Chondrocyte (in vitro differentiated cells): ENCODE results near the gene GRID2. TPM values are rescaled to one million over a fixed set of nuclear protein-coding genes. Genes with fewer than 3 reads are reported as not detected.

ENCODE experiments used
- DNase-seq: peaks from one replicate; pipeline ENCODE4 v3.0.0; 2021; ENCODE audit warnings: mixed read lengths, low spot score
- H3K27ac Mint-ChIP-seq: one replicate; pipeline ENCODE4 v1.8.0; 2021; ENCODE audit warnings: mild to moderate bottlenecking, moderate library complexity, mixed read lengths; ENCODE audit not compliant: unreplicated experiment
- H3K27me3 Mint-ChIP-seq: 2 replicates; pipeline ENCODE4 v1.8.0; 2021; ENCODE audit warnings: low read depth, mixed read lengths
- H3K36me3 Mint-ChIP-seq: 2 replicates; pipeline ENCODE4 v1.8.0; 2021; ENCODE audit warnings: low read depth, mixed read lengths
- H3K4me1 Mint-ChIP-seq: 2 replicates; pipeline ENCODE4 v1.8.0; 2021; ENCODE audit warnings: low read depth, mild to moderate bottlenecking, mixed read lengths
- H3K4me3 Mint-ChIP-seq: one replicate; pipeline ENCODE4 v1.8.0; 2021; ENCODE audit warnings: mild to moderate bottlenecking, moderate library complexity, mixed read lengths; ENCODE audit not compliant: unreplicated experiment
- H3K9me3 Mint-ChIP-seq: 2 replicates; pipeline ENCODE4 v1.8.0; 2021; ENCODE audit warnings: low read depth, mixed read lengths
- CTCF ChIP-seq: fragments of 200-600 bp; sonication (generic); IDR thresholded peaks from 2 replicates; pipeline ENCODE4 v1.5.0; 2021; ENCODE audit warnings: antibody characterized with exemption, mild to moderate bottlenecking, moderate library complexity
- total RNA-seq: library from RNA; stranded (reverse); gene quantifications from 3 replicates; pipeline ENCODE4 v1.2.1, GENCODE V29; 2021

Gene GRID2
- total RNA-seq, 1 donor from 2014 or later = not detected

- H3K36me3 Mint-ChIP-seq = no peaks in the 10 kb centered on the region
- DNase-seq = no peak
- no peaks in the 10 kb centered on the region for H3K4me1 Mint-ChIP-seq
- H3K27ac Mint-ChIP-seq = no peak overlapping the region
- H3K27me3 Mint-ChIP-seq = peaks cover 23% of the 10 kb centered on the region
- no peak overlapping the region for H3K4me3 Mint-ChIP-seq
- no peaks in the 10 kb centered on the region for H3K9me3 Mint-ChIP-seq
- no peak for TF ChIP-seq CTCF
Measured at GRCh38 chr4:93540562-93540961, 1236.8 kb downstream of the GRID2 start.

GRCh38 chr4:93561842-93562241 lies 1258.1 kb downstream of the GRID2 start:
- no peak for DNase-seq
- Mint-ChIP-seq H3K4me3 (no peak overlapping the region), H3K36me3 (no peaks in the 10 kb centered on the region), H3K27ac (no peak overlapping the region), H3K27me3 (peaks cover 5% of the 10 kb centered on the region), H3K9me3 (peaks cover 25% of the 10 kb centered on the region), H3K4me1 (no peaks in the 10 kb centered on the region)
- no peak for TF ChIP-seq CTCF

GRCh38 chr4:93568758-93569157 lies 1265.0 kb downstream of the GRID2 start:
- H3K4me3 Mint-ChIP-seq = no peak overlapping the region
- no peaks in the 10 kb centered on the region for H3K36me3 Mint-ChIP-seq
- no peak for TF ChIP-seq CTCF
- no peak for DNase-seq
- H3K9me3 Mint-ChIP-seq = peaks cover 4% of the 10 kb centered on the region
- H3K27me3 Mint-ChIP-seq = peaks cover 18% of the 10 kb centered on the region
- H3K4me1 Mint-ChIP-seq = no peaks in the 10 kb centered on the region
- no peak overlapping the region for H3K27ac Mint-ChIP-seq

GRCh38 chr4:93573285-93573684 lies 1269.5 kb downstream of the GRID2 start:
- H3K27me3 Mint-ChIP-seq = peaks cover 12% of the 10 kb centered on the region
- no peak overlapping the region for H3K27ac Mint-ChIP-seq
- TF ChIP-seq CTCF = no peak
- no peak overlapping the region for H3K4me3 Mint-ChIP-seq
- DNase-seq = no peak
- H3K9me3 Mint-ChIP-seq = no peaks in the 10 kb centered on the region
- no peaks in the 10 kb centered on the region for H3K36me3 Mint-ChIP-seq
- H3K4me1 Mint-ChIP-seq = no peaks in the 10 kb centered on the region

- Mint-ChIP-seq H3K4me3 (no peak overlapping the region), H3K36me3 (no peaks in the 10 kb centered on the region), H3K27ac (no peak overlapping the region), H3K27me3 (peaks cover 2% of the 10 kb centered on the region), H3K4me1 (no peaks in the 10 kb centered on the region), H3K9me3 (peaks cover 6% of the 10 kb centered on the region)
- no peak for DNase-seq
- no peak for TF ChIP-seq CTCF
Measured at GRCh38 chr4:93578942-93579341, 1275.2 kb downstream of the GRID2 start.
